ENCODE measurements around the gene MMP28. TPM values are rescaled to one million over a fixed set of nuclear protein-coding genes. Genes with fewer than 3 reads are reported as not detected.

The MMP28 gene
- total and polyA plus RNA-seq, 2 donors (not counting 1 experiment from before 2014, with no cell fraction given): 1.1 to 4.6 TPM

GRCh38 chr17:35750526-35751395, 44.7 kb downstream of the MMP28 start:
- H4K20me1 ChIP-seq (ENCODE audit: control insufficient read depth, extremely low read depth, insufficient read depth, low read length): no peaks in the 10 kb centered on the region
- DNase-seq (ENCODE audit: low read depth in 2 of 2): no peak
- H3K4me1 ChIP-seq (ENCODE audit: control insufficient read depth, extremely low read depth, insufficient read depth, low read length): no peaks in the 10 kb centered on the region
- no peak overlapping the region for H2AFZ ChIP-seq (ENCODE audit: low read length)
- H3K27me3 ChIP-seq (ENCODE audit: control insufficient read depth, insufficient read depth, low read length): peaks cover 30% of the 10 kb centered on the region
- no peaks in the 10 kb centered on the region for H3K9me3 ChIP-seq (ENCODE audit: control insufficient read depth, insufficient read depth, low read depth, low read length)
- H3K4me2 ChIP-seq (ENCODE audit: extremely low read depth, insufficient read depth, low read length): no peak overlapping the region
- no peak overlapping the region for H3K9ac ChIP-seq (ENCODE audit: insufficient read depth, low read length)
- no peak overlapping the region for H3K27ac ChIP-seq (ENCODE audit: insufficient read depth, low read length)
- no peaks in the 10 kb centered on the region for H3K36me3 ChIP-seq (ENCODE audit: control insufficient read depth, insufficient read depth, low read length)
- TF ChIP-seq EZH2 (IDR thresholded peaks at IDR 0.05; ENCODE audit: low read length, missing control alignments): no peak
- no peak for TF ChIP-seq CTCF (conservative IDR thresholded peaks at IDR 0.05 in 1 of 2, IDR thresholded peaks at IDR 0.05 in 1 of 2; ENCODE audit: low read depth in 1 of 2, low read length in 2 of 2)
- no peak overlapping the region for H3K4me3 ChIP-seq (replicated peaks in 1 of 4; ENCODE audit: control extremely low read depth in 1 of 4, insufficient read depth in 1 of 4, low read depth in 3 of 4, low read length in 4 of 4)
- H3K79me2 ChIP-seq (ENCODE audit: control insufficient read depth, insufficient read depth, low read length): no peaks in the 10 kb centered on the region

- Histone ChIP-seq H3K4me2 (ENCODE audit: extremely low read depth, insufficient read depth, low read length) (peak overlapping the region; percentile 15), H3K36me3 (ENCODE audit: control insufficient read depth, insufficient read depth, low read length) (no peaks in the 10 kb centered on the region), H3K79me2 (ENCODE audit: control insufficient read depth, insufficient read depth, low read length) (no peaks in the 10 kb centered on the region), H2AFZ (ENCODE audit: low read length) (no peak overlapping the region), H3K4me1 (ENCODE audit: control insufficient read depth, extremely low read depth, insufficient read depth, low read length) (no peaks in the 10 kb centered on the region), H4K20me1 (ENCODE audit: control insufficient read depth, extremely low read depth, insufficient read depth, low read length) (no peaks in the 10 kb centered on the region), H3K4me3 (replicated peaks in 1 of 4; ENCODE audit: control extremely low read depth in 1 of 4, insufficient read depth in 1 of 4, low read depth in 3 of 4, low read length in 4 of 4) (peak overlapping the region in 1 of 4 experiments; percentile 20), H3K27ac (ENCODE audit: insufficient read depth, low read length) (no peak overlapping the region), H3K27me3 (ENCODE audit: control insufficient read depth, insufficient read depth, low read length) (peaks cover 31% of the 10 kb centered on the region), H3K9me3 (ENCODE audit: control insufficient read depth, insufficient read depth, low read depth, low read length) (no peaks in the 10 kb centered on the region), H3K9ac (ENCODE audit: insufficient read depth, low read length) (no peak overlapping the region)
- TF ChIP-seq CTCF (conservative IDR thresholded peaks at IDR 0.05 in 1 of 2, IDR thresholded peaks at IDR 0.05 in 1 of 2; ENCODE audit: low read depth in 1 of 2, low read length in 2 of 2) (no peak), EZH2 (IDR thresholded peaks at IDR 0.05; ENCODE audit: low read length, missing control alignments) (peak; percentile 61)
- no peak for DNase-seq (ENCODE audit: low read depth in 2 of 2)
Observed at GRCh38 chr17:35749560-35750412, 45.7 kb downstream of the MMP28 start.

GRCh38 chr17:35748979-35749378, 46.5 kb downstream of the MMP28 start:
- Histone ChIP-seq H4K20me1 (ENCODE audit: control insufficient read depth, extremely low read depth, insufficient read depth, low read length) (no peaks in the 10 kb centered on the region), H3K36me3 (ENCODE audit: control insufficient read depth, insufficient read depth, low read length) (no peaks in the 10 kb centered on the region), H3K4me2 (ENCODE audit: extremely low read depth, insufficient read depth, low read length) (no peak overlapping the region), H3K79me2 (ENCODE audit: control insufficient read depth, insufficient read depth, low read length) (no peaks in the 10 kb centered on the region), H2AFZ (ENCODE audit: low read length) (no peak overlapping the region), H3K4me1 (ENCODE audit: control insufficient read depth, extremely low read depth, insufficient read depth, low read length) (no peaks in the 10 kb centered on the region), H3K9ac (ENCODE audit: insufficient read depth, low read length) (no peak overlapping the region), H3K4me3 (replicated peaks in 1 of 4; ENCODE audit: control extremely low read depth in 1 of 4, insufficient read depth in 1 of 4, low read depth in 3 of 4, low read length in 4 of 4) (no peak overlapping the region), H3K27ac (ENCODE audit: insufficient read depth, low read length) (no peak overlapping the region), H3K27me3 (ENCODE audit: control insufficient read depth, insufficient read depth, low read length) (peaks cover 34% of the 10 kb centered on the region), H3K9me3 (ENCODE audit: control insufficient read depth, insufficient read depth, low read depth, low read length) (no peaks in the 10 kb centered on the region)
- TF ChIP-seq CTCF (conservative IDR thresholded peaks at IDR 0.05 in 1 of 2, IDR thresholded peaks at IDR 0.05 in 1 of 2; ENCODE audit: low read depth in 1 of 2, low read length in 2 of 2) (no peak), EZH2 (IDR thresholded peaks at IDR 0.05; ENCODE audit: low read length, missing control alignments) (no peak)
- no peak for DNase-seq (ENCODE audit: low read depth in 2 of 2)
